Measurements from ENCODE around the gene GABARAPL2.

DNA sequence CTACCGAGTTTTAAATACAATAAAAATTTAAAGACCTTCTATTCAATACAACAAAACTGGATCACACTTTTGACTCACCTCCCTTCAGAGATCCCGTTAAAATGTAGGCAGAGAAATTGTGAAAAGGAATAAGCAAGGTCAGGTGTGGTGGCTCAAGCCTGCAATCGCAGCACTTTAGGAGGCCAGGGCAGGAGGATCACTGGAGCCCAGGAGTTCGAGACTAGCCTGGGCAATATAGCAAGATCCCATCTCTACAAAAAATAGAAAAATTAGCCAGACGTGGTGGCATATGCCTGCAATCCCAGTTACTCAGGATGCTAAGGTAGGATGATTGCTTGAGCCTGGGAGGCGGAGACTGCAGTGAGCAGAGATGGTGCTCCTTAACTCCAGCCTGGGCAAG, 47.0 kb upstream of the GABARAPL2 start:
- TF ChIP-seq, protein P1, sequence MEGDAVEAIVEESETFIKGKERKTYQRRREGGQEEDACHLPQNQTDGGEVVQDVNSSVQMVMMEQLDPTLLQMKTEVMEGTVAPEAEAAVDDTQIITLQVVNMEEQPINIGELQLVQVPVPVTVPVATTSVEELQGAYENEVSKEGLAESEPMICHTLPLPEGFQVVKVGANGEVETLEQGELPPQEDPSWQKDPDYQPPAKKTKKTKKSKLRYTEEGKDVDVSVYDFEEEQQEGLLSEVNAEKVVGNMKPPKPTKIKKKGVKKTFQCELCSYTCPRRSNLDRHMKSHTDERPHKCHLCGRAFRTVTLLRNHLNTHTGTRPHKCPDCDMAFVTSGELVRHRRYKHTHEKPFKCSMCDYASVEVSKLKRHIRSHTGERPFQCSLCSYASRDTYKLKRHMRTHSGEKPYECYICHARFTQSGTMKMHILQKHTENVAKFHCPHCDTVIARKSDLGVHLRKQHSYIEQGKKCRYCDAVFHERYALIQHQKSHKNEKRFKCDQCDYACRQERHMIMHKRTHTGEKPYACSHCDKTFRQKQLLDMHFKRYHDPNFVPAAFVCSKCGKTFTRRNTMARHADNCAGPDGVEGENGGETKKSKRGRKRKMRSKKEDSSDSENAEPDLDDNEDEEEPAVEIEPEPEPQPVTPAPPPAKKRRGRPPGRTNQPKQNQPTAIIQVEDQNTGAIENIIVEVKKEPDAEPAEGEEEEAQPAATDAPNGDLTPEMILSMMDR (IDR thresholded peaks at IDR 0.05; ENCODE audit: low read depth, low read length): no peak
- no peak for TF ChIP-seq EZH2phosphoT487 (IDR thresholded peaks at IDR 0.05; ENCODE audit: low read depth)
